Neuronal stem cell (in vitro differentiated cells): ENCODE data around the gene BSCL2.
"Not testable (repeated sequence)": the region's sequence is repeated elsewhere in the genome, so short reads cannot be mapped to it uniquely, and the experiment has no call there.

Experiments used
- DNase-seq: peaks from one replicate; pipeline ENCODE4 v3.0.0-alpha.2; 2013; ENCODE audit warnings: low spot score
- H2AFZ ChIP-seq: one replicate; pipeline ENCODE4 v1.6.1; 2013; ENCODE audit warnings: mild to moderate bottlenecking, low read length, inconsistent platforms
- H2AK5ac ChIP-seq: 2 replicates; pipeline ENCODE4 v1.6.1; 2013; ENCODE audit warnings: low read depth, mild to moderate bottlenecking, inconsistent platforms, low read length, moderate library complexity, mixed read lengths
- H2BK120ac ChIP-seq: 2 replicates; pipeline ENCODE4 v1.6.1; 2013; ENCODE audit warnings: low read depth, mild to moderate bottlenecking, inconsistent platforms, low read length, moderate library complexity, mixed read lengths
- H2BK12ac ChIP-seq: one replicate; pipeline ENCODE4 v1.6.1; 2013; ENCODE audit warnings: low read length, inconsistent platforms
- H2BK15ac ChIP-seq: 2 replicates; pipeline ENCODE4 v1.6.1; 2013; ENCODE audit warnings: mild to moderate bottlenecking, low read length, inconsistent platforms, mixed read lengths
- H2BK5ac ChIP-seq: one replicate; pipeline ENCODE4 v1.6.1; 2013; ENCODE audit warnings: inconsistent platforms, mild to moderate bottlenecking, low read length, moderate library complexity
- H3K14ac ChIP-seq: one replicate; pipeline ENCODE4 v1.6.1; 2013; ENCODE audit warnings: low read length, inconsistent platforms
- H3K18ac ChIP-seq: 2 replicates; pipeline ENCODE4 v1.6.1; 2013; ENCODE audit warnings: low read length, inconsistent platforms
- H3K23ac ChIP-seq: 2 replicates; pipeline ENCODE4 v1.6.1; 2013; ENCODE audit warnings: low read depth, mild to moderate bottlenecking, mixed read lengths, low read length, inconsistent platforms; ENCODE audit not compliant: poor library complexity
- H3K27ac ChIP-seq: replicated peaks from 3 replicates; pipeline ENCODE4 v1.5.1; 2013; ENCODE audit warnings: low read length, inconsistent platforms
- H3K27me3 ChIP-seq, 3 experiments: 2 replicates each; pipeline ENCODE4 v1.6.1; 2013; ENCODE audit warnings: low read length in 3 of 3, mild to moderate bottlenecking in 2 of 3, inconsistent platforms in 1 of 3, low read depth in 1 of 3, mixed read lengths in 1 of 3, moderate library complexity in 1 of 3; ENCODE audit not compliant: control insufficient read depth in 3 of 3, insufficient read depth in 3 of 3
- H3K36me3 ChIP-seq, 2 donors: replicated peaks in 1 of 2; 2 replicates each; pipeline ENCODE4 v1.6.1; 2013; ENCODE audit warnings: low read length in 2 of 2; ENCODE audit not compliant: control insufficient read depth in 2 of 2, insufficient read depth in 2 of 2
- H3K4ac ChIP-seq: 2 replicates; pipeline ENCODE4 v1.6.1; 2013; ENCODE audit warnings: inconsistent platforms, mild to moderate bottlenecking, low read length, moderate library complexity
- H3K4me1 ChIP-seq, 2 donors: 1 replicate in 1 of 2; 2 replicates in 1 of 2; pipeline ENCODE4 v1.6.1; 2013; ENCODE audit warnings: low read length in 2 of 2, low read depth in 1 of 2; ENCODE audit not compliant: control insufficient read depth in 2 of 2, insufficient read depth in 1 of 2
- H3K4me2 ChIP-seq: one replicate; pipeline ENCODE4 v1.6.1; 2013; ENCODE audit warnings: mild to moderate bottlenecking, low read length, inconsistent platforms; ENCODE audit not compliant: insufficient read depth, poor library complexity, severe bottlenecking
- H3K4me3 ChIP-seq, 2 donors: 2 replicates each; pipeline ENCODE4 v1.5.1; 2013; ENCODE audit warnings: low read length in 2 of 2, mild to moderate bottlenecking in 2 of 2, inconsistent platforms in 1 of 2, moderate library complexity in 1 of 2
- H3K79me1 ChIP-seq: one replicate; pipeline ENCODE4 v1.6.1; 2013; ENCODE audit warnings: low read depth, mild to moderate bottlenecking, inconsistent platforms, low read length, moderate library complexity
- H3K9ac ChIP-seq: one replicate; pipeline ENCODE4 v1.6.1; 2013; ENCODE audit warnings: mild to moderate bottlenecking, low read depth, low read length, inconsistent platforms; ENCODE audit not compliant: poor library complexity
- H3K9me3 ChIP-seq, 2 donors: replicated peaks in 1 of 2; 2 replicates each; pipeline versions ENCODE3 to v1.6.1; 2013; ENCODE audit warnings: low read length in 2 of 2, mild to moderate bottlenecking in 2 of 2, inconsistent platforms in 1 of 2, low read depth in 1 of 2, mixed read lengths in 1 of 2, moderate library complexity in 1 of 2; ENCODE audit not compliant: control insufficient read depth in 2 of 2, insufficient read depth in 1 of 2
- H4K8ac ChIP-seq: one replicate; pipeline ENCODE4 v1.6.1; 2013; ENCODE audit warnings: low read depth, mild to moderate bottlenecking, inconsistent platforms, low read length, moderate library complexity
- H4K91ac ChIP-seq: one replicate; pipeline ENCODE4 v1.6.1; 2013; ENCODE audit warnings: low read length, low read depth, mild to moderate bottlenecking, inconsistent platforms; ENCODE audit not compliant: poor library complexity
- WGBS, 2 donors: extraction: QIAGEN DNeasy Blood & Tissue Kit; methylation state at CpG; one replicate each; pipeline ENCODE4 v1.1.7; 2013; ENCODE audit warnings: missing lambda C conversion rate in 2 of 2, mixed read lengths in 1 of 2; ENCODE audit not compliant: insufficient read length in 2 of 2, insufficient replicate concordance in 1 of 2; ENCODE audit errors: extremely low coverage in 2 of 2; 5-methylcytosine and 5-hydroxymethylcytosine counted together

The BSCL2 gene

DNA sequence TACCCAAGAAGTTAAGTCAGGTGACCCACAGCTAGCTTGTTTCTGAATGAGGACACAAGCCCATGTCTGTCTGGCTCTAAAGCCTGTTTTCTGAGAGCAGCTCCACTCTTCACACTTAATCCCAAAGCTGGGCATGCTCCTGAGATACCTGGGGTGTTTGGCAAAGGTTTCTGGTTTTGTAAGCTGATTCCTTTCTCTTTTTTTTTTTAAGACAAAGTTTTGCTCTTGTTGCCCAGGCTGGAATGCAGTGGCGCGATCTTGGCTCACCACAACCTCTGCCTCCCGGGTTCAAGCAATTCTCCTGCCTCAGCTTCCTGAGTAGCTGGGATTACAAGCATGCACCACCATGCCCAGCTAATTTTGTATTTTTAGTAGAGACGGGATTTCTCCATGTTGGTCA is 13.6 kb downstream of the BSCL2 start:
- not testable (repeated sequence) for H4K91ac ChIP-seq, H4K8ac ChIP-seq, H2AFZ ChIP-seq, H3K4ac ChIP-seq, H3K18ac ChIP-seq, H3K14ac ChIP-seq, H3K4me2 ChIP-seq, H3K79me1 ChIP-seq, H2BK5ac ChIP-seq, H3K4me3 ChIP-seq, H2BK15ac ChIP-seq, H2AK5ac ChIP-seq, H3K23ac ChIP-seq, H2BK120ac ChIP-seq, DNase-seq, H3K27ac ChIP-seq, H3K9me3 ChIP-seq, H3K27me3 ChIP-seq, H2BK12ac ChIP-seq, H3K4me1 ChIP-seq, H3K9ac ChIP-seq
- peaks cover 31 to 72% of the 10 kb centered on the region in 2 donors for H3K36me3 ChIP-seq
- WGBS, 2 donors: no CpG with 5 or more reads among the region's 4 CpGs

DNA sequence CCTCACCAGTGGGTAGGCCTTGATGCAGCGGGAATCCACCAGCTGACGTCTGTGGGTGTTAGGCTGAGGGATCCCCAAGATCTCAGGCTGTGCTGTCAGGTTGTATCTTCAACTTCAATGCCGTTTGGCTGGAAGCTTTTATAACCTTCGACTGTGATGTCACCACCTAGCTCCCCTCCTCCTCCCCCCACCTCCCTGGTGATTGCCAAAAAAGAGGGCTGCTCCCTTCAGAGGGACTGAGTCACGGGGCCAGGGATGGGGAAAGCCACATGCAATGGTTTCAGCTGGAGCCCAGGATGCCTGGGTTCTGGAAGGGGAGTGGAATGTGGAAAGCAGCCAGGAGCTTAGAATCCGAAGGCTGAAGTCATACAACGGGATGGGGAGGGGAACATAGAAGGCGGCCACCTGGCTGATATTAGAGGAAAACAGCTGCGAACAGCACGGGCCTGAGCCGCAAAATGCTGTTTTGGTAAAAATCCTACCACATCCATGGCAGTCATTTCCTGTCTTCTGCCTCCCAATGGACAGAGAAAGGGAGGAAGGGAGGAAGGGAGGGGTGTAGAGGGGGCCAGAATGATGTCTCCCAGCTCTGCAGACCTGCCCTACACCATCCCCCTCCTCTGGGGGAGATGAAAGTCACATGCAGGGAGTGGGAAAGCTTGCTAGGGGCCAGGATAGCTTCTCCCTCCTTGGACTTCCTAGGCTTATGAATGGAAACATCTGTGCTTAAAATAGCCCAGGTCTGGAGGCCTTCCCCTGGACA is 17.6 kb downstream of the BSCL2 start, which contains the start of gene LRRN4CL:
Gene LRRN4CL (minus strand): TSS at position 110 of the 763 bp plus-strand sequence. CDS start 1,022 bp downstream, outside the sequence.
- Histone ChIP-seq H2AK5ac (no peak within 1 kb of the TSS), H3K23ac (peak within 1 kb of the TSS; percentile 65), H3K14ac (no peak within 1 kb of the TSS), H2BK15ac (no peak within 1 kb of the TSS), H2BK120ac (no peak within 1 kb of the TSS), H3K18ac (no peak within 1 kb of the TSS), H3K79me1 (no peaks in the 10 kb centered on the region), H4K91ac (no peak within 1 kb of the TSS), H3K27me3 (no peaks in the 10 kb centered on the region), H2BK5ac (peak within 1 kb of the TSS; percentile 24), H3K9ac (no peak within 1 kb of the TSS), H3K4me2 (no peak within 1 kb of the TSS), H4K8ac (no peak within 1 kb of the TSS), H3K27ac (no peak within 1 kb of the TSS), H3K9me3 (no peaks in the 10 kb centered on the region), H2AFZ (no peak within 1 kb of the TSS), H3K4me1 (no peaks in the 10 kb centered on the region), H2BK12ac (no peak within 1 kb of the TSS), H3K36me3 (peaks cover 29 to 53% of the 10 kb centered on the region in 2 donors), H3K4ac (no peak within 1 kb of the TSS), H3K4me3 (no peak within 1 kb of the TSS)
- no peak for DNase-seq
- WGBS, 2 donors: no CpG with 5 or more reads among the region's 11 CpGs

GRCh38 chr11:62688491-62688890 is 18.7 kb downstream of the BSCL2 start:
- H4K8ac ChIP-seq: no peak overlapping the region
- H3K36me3 ChIP-seq: peaks cover 26 to 43% of the 10 kb centered on the region in 2 donors
- no peaks in the 10 kb centered on the region for H3K9me3 ChIP-seq
- H3K4me1 ChIP-seq: no peaks in the 10 kb centered on the region
- H2BK12ac ChIP-seq: no peak overlapping the region
- H3K9ac ChIP-seq: no peak overlapping the region
- no peak overlapping the region for H2AFZ ChIP-seq
- WGBS, 2 donors: no CpG with 5 or more reads among the region's 1 CpG
- no peak for DNase-seq
- H3K4ac ChIP-seq: no peak overlapping the region
- H3K79me1 ChIP-seq: no peaks in the 10 kb centered on the region
- peak overlapping the region; percentile 65 for H3K23ac ChIP-seq
- H3K18ac ChIP-seq: no peak overlapping the region
- no peak overlapping the region for H3K4me2 ChIP-seq
- H2AK5ac ChIP-seq: no peak overlapping the region
- no peak overlapping the region for H3K4me3 ChIP-seq
- H2BK5ac ChIP-seq: peak overlapping the region; percentile 24
- no peak overlapping the region for H3K14ac ChIP-seq
- no peaks in the 10 kb centered on the region for H3K27me3 ChIP-seq
- H2BK120ac ChIP-seq: no peak overlapping the region
- no peak overlapping the region for H4K91ac ChIP-seq
- H3K27ac ChIP-seq: no peak overlapping the region
- H2BK15ac ChIP-seq: no peak overlapping the region

GRCh38 chr11:62687508-62688396 is 19.5 kb downstream of the BSCL2 start:
- H3K79me1 ChIP-seq: no peaks in the 10 kb centered on the region
- no peak overlapping the region for H2BK120ac ChIP-seq
- H3K4me3 ChIP-seq: no peak overlapping the region
- H4K8ac ChIP-seq: no peak overlapping the region
- H2BK15ac ChIP-seq: peak overlapping the region; percentile 49
- H3K23ac ChIP-seq: peak overlapping the region; percentile 65
- peaks cover 23 to 36% of the 10 kb centered on the region in 2 donors for H3K36me3 ChIP-seq
- no peaks in the 10 kb centered on the region for H3K4me1 ChIP-seq
- peak overlapping the region; percentile 21 for H3K14ac ChIP-seq
- no peak overlapping the region for H3K18ac ChIP-seq
- peak overlapping the region; percentile 56 for H2AK5ac ChIP-seq
- H3K9ac ChIP-seq: peak overlapping the region; percentile 60
- no peak overlapping the region for H2AFZ ChIP-seq
- H3K27me3 ChIP-seq: no peaks in the 10 kb centered on the region
- H3K9me3 ChIP-seq: no peaks in the 10 kb centered on the region
- DNase-seq: no peak
- H3K27ac ChIP-seq: no peak overlapping the region
- no CpG with 5 or more reads among the region's 74 CpGs for WGBS, 2 donors
- H3K4me2 ChIP-seq: peak overlapping the region; percentile 11
- no peak overlapping the region for H4K91ac ChIP-seq
- H2BK5ac ChIP-seq: peak overlapping the region; percentile 24
- no peak overlapping the region for H2BK12ac ChIP-seq
- H3K4ac ChIP-seq: no peak overlapping the region
